Calu3 (cell line): ENCODE data around the gene RALGPS1. TPM values are rescaled to one million over a fixed set of nuclear protein-coding genes. Genes with fewer than 3 reads are reported as not detected.

Experiments used
- BruUV-seq: library from RNA; stranded (reverse); fragments of 400-500 nt; replicated peaks from 2 replicates; lab custom pipeline; 2021; lab: Mats Ljungman, UMichigan
- CTCF ChIA-PET: fragments of 300-600 bp; sonication (Branson Sonifier 250); formaldehyde crosslinking; loops from one replicate; lab custom pipeline; 2022; ENCODE audit warnings: antibody characterized with exemption; lab: Charles Lee
- DNase-seq: peaks from one replicate; pipeline ENCODE4 v3.0.0; 2022
- H3K27ac Mint-ChIP-seq: one replicate; pipeline ENCODE4 v1.8.0; 2022; ENCODE audit warnings: mixed read lengths; ENCODE audit not compliant: unreplicated experiment
- H3K27me3 Mint-ChIP-seq: one replicate; pipeline ENCODE4 v1.8.0; 2022; ENCODE audit warnings: mixed read lengths; ENCODE audit not compliant: unreplicated experiment
- H3K36me3 Mint-ChIP-seq: one replicate; pipeline ENCODE4 v1.8.0; 2022; ENCODE audit warnings: mild to moderate bottlenecking, moderate library complexity, mixed read lengths; ENCODE audit not compliant: insufficient read depth, unreplicated experiment
- H3K4me1 Mint-ChIP-seq: one replicate; pipeline ENCODE4 v1.8.0; 2022; ENCODE audit warnings: mild to moderate bottlenecking, low read depth, mixed read lengths; ENCODE audit not compliant: unreplicated experiment
- H3K4me3 Mint-ChIP-seq: one replicate; pipeline ENCODE4 v1.8.0; 2022; ENCODE audit warnings: mild to moderate bottlenecking, low read depth, moderate library complexity, mixed read lengths; ENCODE audit not compliant: unreplicated experiment
- H3K9me3 Mint-ChIP-seq: one replicate; pipeline ENCODE4 v1.8.0; 2022; ENCODE audit warnings: low read depth, mixed read lengths; ENCODE audit not compliant: unreplicated experiment
- CTCF ChIP-seq: fragments of 200-600 bp; IDR thresholded peaks from one replicate; pipeline ENCODE4 v1.8.0; 2022; ENCODE audit warnings: antibody characterized with exemption; ENCODE audit not compliant: unreplicated experiment
- intact Hi-C: fragments of 100-400 bp; cut with micrococcal nuclease; formaldehyde crosslinking; loops from one replicate; pipeline ENCODE4 v1.10.0; 2022; ENCODE audit not compliant: unreplicated experiment
- total RNA-seq: library from RNA; stranded (reverse); gene quantifications from 2 replicates; pipeline ENCODE4 v1.2.3, GENCODE V29; 2022

Gene RALGPS1
- total RNA-seq, 1 experiment from 2014 or later = 8.3 TPM

- Mint-ChIP-seq H3K4me1 (no peaks in the 10 kb centered on the region), H3K9me3 (no peaks in the 10 kb centered on the region), H3K27ac (no peak overlapping the region), H3K4me3 (no peak overlapping the region), H3K27me3 (no peaks in the 10 kb centered on the region), H3K36me3 (no peaks in the 10 kb centered on the region)
- CTCF ChIA-PET = interaction anchor here (0.6 kb wide), 1 partner anchor 1050 kb away, joined by 3 read pairs; no protein-coding TSS in a partner anchor
- DNase-seq = no peak
- BruUV-seq = no TSS peak
- TF ChIP-seq CTCF = no peak
- intact Hi-C loops = no loop called here
These were observed 121.9 kb downstream of the RALGPS1 start for GRCh38 chr9:127036437-127036836.

- Mint-ChIP-seq H3K27ac (no peak overlapping the region), H3K4me3 (no peak overlapping the region), H3K27me3 (no peaks in the 10 kb centered on the region), H3K4me1 (no peaks in the 10 kb centered on the region), H3K9me3 (no peaks in the 10 kb centered on the region), H3K36me3 (no peaks in the 10 kb centered on the region)
- CTCF ChIA-PET = no interaction called here
- no peak for DNase-seq
- intact Hi-C loops = no loop called here
- TF ChIP-seq CTCF = no peak
- no TSS peak for BruUV-seq
These were observed 123.9 kb downstream of the RALGPS1 start for GRCh38 chr9:127038531-127038930.

- no peak for TF ChIP-seq CTCF
- Mint-ChIP-seq H3K4me3 (no peak overlapping the region), H3K27me3 (no peaks in the 10 kb centered on the region), H3K4me1 (no peaks in the 10 kb centered on the region), H3K9me3 (no peaks in the 10 kb centered on the region), H3K27ac (no peak overlapping the region), H3K36me3 (no peaks in the 10 kb centered on the region)
- DNase-seq = no peak
- CTCF ChIA-PET = no interaction called here
- no TSS peak for BruUV-seq
- intact Hi-C loops = no loop called here
These were observed 124.9 kb downstream of the RALGPS1 start for GRCh38 chr9:127039492-127039891.

GRCh38 chr9:127045148-127045547, 130.6 kb downstream of the RALGPS1 start:
- peaks cover 15% of the 10 kb centered on the region for H3K4me1 Mint-ChIP-seq
- intact Hi-C loops = no loop called here
- H3K4me3 Mint-ChIP-seq = no peak overlapping the region
- no peaks in the 10 kb centered on the region for H3K27me3 Mint-ChIP-seq
- no peaks in the 10 kb centered on the region for H3K36me3 Mint-ChIP-seq
- no peak overlapping the region for H3K27ac Mint-ChIP-seq
- CTCF ChIA-PET = interaction anchor here (0.6 kb wide), 1 partner anchor 475 kb away, joined by 3 read pairs; no protein-coding TSS in a partner anchor
- TF ChIP-seq CTCF = no peak
- no peaks in the 10 kb centered on the region for H3K9me3 Mint-ChIP-seq
- DNase-seq = no peak
- no TSS peak for BruUV-seq
